ENCODE data around the gene GCNT2.
"Not testable (repeated sequence)": the region's sequence is repeated elsewhere in the genome, so short reads cannot be mapped to it uniquely, and the experiment has no call there.

- not testable (repeated sequence) for TF ChIP-seq CTCF (conservative IDR thresholded peaks at IDR 0.05 in 1 of 2, IDR thresholded peaks at IDR 0.05 in 1 of 2; ENCODE audit: low read depth in 1 of 2, low read length in 2 of 2); EZH2 (IDR thresholded peaks at IDR 0.05; ENCODE audit: low read length, missing control alignments)
Measured at GRCh38 chr6:10665595-10665994, 144.4 kb downstream of the GCNT2 start.

All from fibroblast of lung (primary cell).